Osteocyte (in vitro differentiated cells): ENCODE measurements around the gene HNRNPL. TPM values are rescaled to one million over a fixed set of nuclear protein-coding genes. Genes with fewer than 3 reads are reported as not detected.
"Not testable (repeated sequence)": the region's sequence is repeated elsewhere in the genome, so short reads cannot be mapped to it uniquely, and the experiment has no call there.

Source experiments
- DNase-seq: peaks from one replicate; pipeline ENCODE4 v3.0.0; 2021; ENCODE audit warnings: mixed read lengths; ENCODE audit not compliant: unreplicated experiment; ENCODE audit errors: extremely low spot score
- H3K27ac Mint-ChIP-seq: one replicate; pipeline ENCODE4 v1.8.0; 2021; ENCODE audit warnings: mild to moderate bottlenecking, mixed read lengths; ENCODE audit not compliant: unreplicated experiment
- H3K27me3 Mint-ChIP-seq: one replicate; pipeline ENCODE4 v1.8.0; 2021; ENCODE audit warnings: mixed read lengths; ENCODE audit not compliant: unreplicated experiment
- H3K36me3 Mint-ChIP-seq: one replicate; pipeline ENCODE4 v1.8.0; 2021; ENCODE audit warnings: mixed read lengths; ENCODE audit not compliant: unreplicated experiment
- H3K4me1 Mint-ChIP-seq: one replicate; pipeline ENCODE4 v1.8.0; 2021; ENCODE audit warnings: mixed read lengths; ENCODE audit not compliant: unreplicated experiment
- H3K4me3 Mint-ChIP-seq: one replicate; pipeline ENCODE4 v1.8.0; 2021; ENCODE audit warnings: mild to moderate bottlenecking, moderate library complexity, mixed read lengths; ENCODE audit not compliant: unreplicated experiment
- H3K9me3 Mint-ChIP-seq: one replicate; pipeline ENCODE4 v1.8.0; 2021; ENCODE audit warnings: mixed read lengths; ENCODE audit not compliant: unreplicated experiment
- CTCF ChIP-seq: fragments of 200-600 bp; sonication (generic); IDR thresholded peaks from 2 replicates; pipeline ENCODE4 v1.5.0; 2021; ENCODE audit warnings: antibody characterized with exemption, mild to moderate bottlenecking, moderate library complexity
- total RNA-seq: library from RNA; stranded (reverse); gene quantifications from 2 replicates; pipeline ENCODE4 v1.2.1, GENCODE V29; 2021

HNRNPL gene
- total RNA-seq, 1 donor from 2014 or later: 262 TPM

- DNase-seq: no peak
- TF ChIP-seq CTCF: no peak
- Mint-ChIP-seq H3K4me3 (no peak overlapping the region), H3K27ac (peak overlapping the region; percentile 50), H3K4me1 (peaks cover 7% of the 10 kb centered on the region), H3K36me3 (no peaks in the 10 kb centered on the region), H3K9me3 (no peaks in the 10 kb centered on the region), H3K27me3 (no peaks in the 10 kb centered on the region)
These were observed 57.3 kb downstream of the HNRNPL start for GRCh38 chr19:38792250-38793111.

GRCh38 chr19:38791451-38792064 is 58.2 kb downstream of the HNRNPL start:
- H3K36me3 Mint-ChIP-seq, H3K27ac Mint-ChIP-seq, DNase-seq, H3K4me3 Mint-ChIP-seq, H3K4me1 Mint-ChIP-seq, H3K27me3 Mint-ChIP-seq, H3K9me3 Mint-ChIP-seq: not testable (repeated sequence)

GRCh38 chr19:38790507-38791403 is 59.0 kb downstream of the HNRNPL start:
- not testable (repeated sequence) for DNase-seq, H3K36me3 Mint-ChIP-seq, H3K27ac Mint-ChIP-seq, H3K9me3 Mint-ChIP-seq, H3K27me3 Mint-ChIP-seq, H3K4me1 Mint-ChIP-seq, H3K4me3 Mint-ChIP-seq

GRCh38 chr19:38788478-38789243 is 61.1 kb downstream of the HNRNPL start, which contains the start of gene LGALS7B:
LGALS7B (plus strand) TSS chr19:38789200; CDS start chr19:38789227, 27 bp downstream.
- H3K4me1 Mint-ChIP-seq: peaks cover 7% of the 10 kb centered on the region
- H3K36me3 Mint-ChIP-seq: no peaks in the 10 kb centered on the region
- H3K27me3 Mint-ChIP-seq: no peaks in the 10 kb centered on the region
- no peak within 1 kb of the TSS for H3K4me3 Mint-ChIP-seq
- TF ChIP-seq CTCF: no peak
- H3K27ac Mint-ChIP-seq: no peak within 1 kb of the TSS
- no peaks in the 10 kb centered on the region for H3K9me3 Mint-ChIP-seq
- no peak for DNase-seq

GRCh38 chr19:38786572-38787265 is 63.1 kb downstream of the HNRNPL start:
- DNase-seq: no peak

More at GRCh38 chr19:38786572-38787265, 63.1 kb downstream of the HNRNPL start:
- no peaks in the 10 kb centered on the region for H3K36me3 Mint-ChIP-seq
- H3K9me3 Mint-ChIP-seq: no peaks in the 10 kb centered on the region
- no peak overlapping the region for H3K4me3 Mint-ChIP-seq
- H3K27ac Mint-ChIP-seq: no peak overlapping the region
- no peaks in the 10 kb centered on the region for H3K4me1 Mint-ChIP-seq
- peaks cover 2% of the 10 kb centered on the region for H3K27me3 Mint-ChIP-seq
- TF ChIP-seq CTCF: no peak

Other genes with a start within 250 kb of the HNRNPL start
- 2.1 and 3.1 TPM in 2 replicates for gene MAP4K1, start 232.0 kb downstream of the HNRNPL start, total RNA-seq
- 258 and 262 TPM in 2 replicates for gene EIF3K, start 230.8 kb downstream of the HNRNPL start, total RNA-seq
- gene ACTN4, start 202.3 kb downstream of the HNRNPL start, total RNA-seq: 525 and 560 TPM in 2 replicates
- gene CAPN12, start 105.5 kb downstream of the HNRNPL start, total RNA-seq: not detected in 2 replicates
- not detected in 2 replicates for gene LGALS7, start 76.5 kb downstream of the HNRNPL start, total RNA-seq
- not detected in 2 replicates for gene LGALS7B, start 60.8 kb downstream of the HNRNPL start, total RNA-seq
- gene LGALS4, start 37.0 kb downstream of the HNRNPL start, total RNA-seq: 0.31 TPM in 1 of 2 replicates, not detected in the other
- gene ECH1, start 18.2 kb downstream of the HNRNPL start, total RNA-seq: 83.6 and 99.1 TPM in 2 replicates
- gene RINL, start 28.3 kb upstream of the HNRNPL start, total RNA-seq: 0.55 TPM in 1 of 2 replicates, not detected in the other
- 70.2 and 72.4 TPM in 2 replicates for gene SIRT2, start 49.6 kb upstream of the HNRNPL start, total RNA-seq
- gene NFKBIB, start 50.0 kb upstream of the HNRNPL start, total RNA-seq: 18.0 and 18.7 TPM in 2 replicates
- 0.43 TPM in 1 of 2 replicates, not detected in the other for gene CCER2, start 62.2 kb upstream of the HNRNPL start, total RNA-seq
- 25.0 and 26.7 TPM in 2 replicates for gene SARS2, start 80.8 kb upstream of the HNRNPL start, total RNA-seq
- 29.3 and 30.7 TPM in 2 replicates for gene MRPS12, start 81.0 kb upstream of the HNRNPL start, total RNA-seq
- 41.3 and 44.9 TPM in 2 replicates for gene FBXO17, start 125.8 kb upstream of the HNRNPL start, total RNA-seq
- 4.4 and 6.0 TPM in 2 replicates for gene FBXO27, start 182.6 kb upstream of the HNRNPL start, total RNA-seq
- not detected in 2 replicates for gene ACP7, start 234.4 kb upstream of the HNRNPL start, total RNA-seq